Endometrial microvascular endothelial cells (primary cell): ENCODE data around the gene FKBP2. TPM values are rescaled to one million over a fixed set of nuclear protein-coding genes. Genes with fewer than 3 reads are reported as not detected.
"Not testable (repeated sequence)": the region's sequence is repeated elsewhere in the genome, so short reads cannot be mapped to it uniquely, and the experiment has no call there.

ENCODE experiments used
- in situ Hi-C: cut with HindIII; loops from 2 replicates; pipeline ENCODE4 v1.10.0; 2017; ENCODE audit warnings: low sequenced_read_pairs, low pct_unique_long_range_greater_than_20kb; ENCODE audit errors: inconsistent ontology term
- total RNA-seq: library from RNA; depleted of rRNA; stranded (reverse); fragments of >200 nt; gene quantifications from one replicate; pipeline ENCODE4 v1.2.3, GENCODE V29; 2015; ENCODE audit errors: inconsistent ontology term

Gene FKBP2
- total RNA-seq, 1 donor from 2014 or later: 49.9 TPM

- in situ Hi-C loops: no loop called here
Measured at GRCh38 chr11:64245401-64245796, 4.5 kb downstream of the FKBP2 start.

- in situ Hi-C loops: no loop called here
Measured at GRCh38 chr11:64245797-64246620, 5.1 kb downstream of the FKBP2 start.

GRCh38 chr11:64246621-64246870, 5.7 kb downstream of the FKBP2 start:
- in situ Hi-C loops: not testable (repeated sequence)

- in situ Hi-C loops: no loop called here
Measured at GRCh38 chr11:64246871-64247728, 6.2 kb downstream of the FKBP2 start, which contains the start of gene PPP1R14B. Gene PPP1R14B, minus strand, starts transcription at chr11:64246943. Its CDS starts 270 bp downstream, at chr11:64246673.

- in situ Hi-C loops: no loop called here
Measured at GRCh38 chr11:64247729-64248531, 7.0 kb downstream of the FKBP2 start.

GRCh38 chr11:64248578-64248977, 7.7 kb downstream of the FKBP2 start:
- in situ Hi-C loops: no loop called here

GRCh38 chr11:64249038-64249437, 8.1 kb downstream of the FKBP2 start:
- in situ Hi-C loops: no loop called here

GRCh38 chr11:64249563-64250414, 8.9 kb downstream of the FKBP2 start:
- in situ Hi-C loops: no loop called here

- in situ Hi-C loops: no loop called here
Measured at GRCh38 chr11:64250415-64251015, 9.6 kb downstream of the FKBP2 start.

- in situ Hi-C loops: no loop called here
Measured at GRCh38 chr11:64251016-64251752, 10.3 kb downstream of the FKBP2 start, which contains the start of gene PLCB3. Gene PLCB3, plus strand, starts transcription at chr11:64251530. Its CDS starts 120 bp downstream, at chr11:64251650.

GRCh38 chr11:64251753-64252002, 10.8 kb downstream of the FKBP2 start:
- in situ Hi-C loops: no loop called here

- in situ Hi-C loops: no loop called here
Measured at GRCh38 chr11:64252003-64252872, 11.3 kb downstream of the FKBP2 start.

- in situ Hi-C loops: no loop called here
Measured at GRCh38 chr11:64253043-64253442, 12.1 kb downstream of the FKBP2 start.

- in situ Hi-C loops: no loop called here
Measured at GRCh38 chr11:64253481-64253880, 12.6 kb downstream of the FKBP2 start.

GRCh38 chr11:64254326-64254725, 13.4 kb downstream of the FKBP2 start:
- in situ Hi-C loops: no loop called here

- in situ Hi-C loops: no loop called here
Measured at GRCh38 chr11:64255135-64256128, 14.5 kb downstream of the FKBP2 start.
